Mesothelial cell of epicardium (in vitro differentiated cells): ENCODE results near the gene ARHGEF7. TPM values are rescaled to one million over a fixed set of nuclear protein-coding genes. Genes with fewer than 3 reads are reported as not detected.

Experiments used
- DNase-seq, 2 experiments: peaks; one replicate each; pipeline ENCODE4 v3.0.0; 2021; ENCODE audit warnings: low spot score in 2 of 2; ENCODE audit not compliant: unreplicated experiment in 2 of 2
- H3K27ac Mint-ChIP-seq: 2 replicates; pipeline ENCODE4 v1.8.0; 2021; ENCODE audit warnings: mixed read lengths
- H3K27me3 Mint-ChIP-seq: 2 replicates; pipeline ENCODE4 v1.8.0; 2021; ENCODE audit warnings: low read depth, mixed read lengths
- H3K36me3 Mint-ChIP-seq: 2 replicates; pipeline ENCODE4 v1.8.0; 2021; ENCODE audit warnings: mixed read lengths
- H3K4me1 Mint-ChIP-seq: 2 replicates; pipeline ENCODE4 v1.8.0; 2021; ENCODE audit warnings: mixed read lengths
- H3K4me3 Mint-ChIP-seq: 2 replicates; pipeline ENCODE4 v1.8.0; 2021; ENCODE audit warnings: mild to moderate bottlenecking, moderate library complexity, mixed read lengths
- H3K9me3 Mint-ChIP-seq: 2 replicates; pipeline ENCODE4 v1.8.0; 2021; ENCODE audit warnings: mixed read lengths
- total RNA-seq: library from RNA; stranded (reverse); gene quantifications from 3 replicates; pipeline ENCODE4 v1.2.1, GENCODE V29; 2021
- TF ChIP-seq, protein P1 (sequence below): fragments of 200-600 bp; sonication (generic); IDR thresholded peaks from one replicate; pipeline ENCODE4 v1.5.0; 2021; ENCODE audit warnings: antibody characterized with exemption; ENCODE audit not compliant: unreplicated experiment

ARHGEF7 gene
- total RNA-seq, 1 donor from 2014 or later = 95.9 TPM

DNA sequence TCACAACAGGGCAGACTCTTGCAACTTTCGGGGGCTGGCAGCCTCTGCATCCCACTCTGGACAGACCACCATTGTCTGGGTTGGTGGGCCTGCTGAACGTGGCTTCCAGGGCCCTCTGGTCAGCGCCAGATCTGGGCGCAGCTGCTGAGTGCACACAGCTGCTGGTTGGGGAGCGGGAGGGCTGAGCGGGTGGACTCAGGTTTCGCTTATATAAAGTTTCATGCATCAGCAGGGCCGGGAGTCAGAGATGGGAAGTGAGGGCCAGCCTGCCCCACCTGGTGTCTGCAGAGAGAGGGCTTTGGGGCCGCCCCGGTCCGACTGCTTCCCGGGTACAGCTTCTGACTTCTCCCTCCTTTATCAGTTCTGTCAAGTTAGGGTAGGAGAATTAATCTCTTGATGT, 6.9 kb downstream of the ARHGEF7 start:
- TF ChIP-seq, protein P1, sequence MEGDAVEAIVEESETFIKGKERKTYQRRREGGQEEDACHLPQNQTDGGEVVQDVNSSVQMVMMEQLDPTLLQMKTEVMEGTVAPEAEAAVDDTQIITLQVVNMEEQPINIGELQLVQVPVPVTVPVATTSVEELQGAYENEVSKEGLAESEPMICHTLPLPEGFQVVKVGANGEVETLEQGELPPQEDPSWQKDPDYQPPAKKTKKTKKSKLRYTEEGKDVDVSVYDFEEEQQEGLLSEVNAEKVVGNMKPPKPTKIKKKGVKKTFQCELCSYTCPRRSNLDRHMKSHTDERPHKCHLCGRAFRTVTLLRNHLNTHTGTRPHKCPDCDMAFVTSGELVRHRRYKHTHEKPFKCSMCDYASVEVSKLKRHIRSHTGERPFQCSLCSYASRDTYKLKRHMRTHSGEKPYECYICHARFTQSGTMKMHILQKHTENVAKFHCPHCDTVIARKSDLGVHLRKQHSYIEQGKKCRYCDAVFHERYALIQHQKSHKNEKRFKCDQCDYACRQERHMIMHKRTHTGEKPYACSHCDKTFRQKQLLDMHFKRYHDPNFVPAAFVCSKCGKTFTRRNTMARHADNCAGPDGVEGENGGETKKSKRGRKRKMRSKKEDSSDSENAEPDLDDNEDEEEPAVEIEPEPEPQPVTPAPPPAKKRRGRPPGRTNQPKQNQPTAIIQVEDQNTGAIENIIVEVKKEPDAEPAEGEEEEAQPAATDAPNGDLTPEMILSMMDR = no peak
- DNase-seq = no peak
- no peak overlapping the region for H3K4me3 Mint-ChIP-seq
- no peaks in the 10 kb centered on the region for H3K36me3 Mint-ChIP-seq
- peaks cover 54% of the 10 kb centered on the region for H3K27me3 Mint-ChIP-seq
- H3K9me3 Mint-ChIP-seq = no peaks in the 10 kb centered on the region
- no peak overlapping the region for H3K27ac Mint-ChIP-seq
- H3K4me1 Mint-ChIP-seq = peaks cover 8% of the 10 kb centered on the region

DNA sequence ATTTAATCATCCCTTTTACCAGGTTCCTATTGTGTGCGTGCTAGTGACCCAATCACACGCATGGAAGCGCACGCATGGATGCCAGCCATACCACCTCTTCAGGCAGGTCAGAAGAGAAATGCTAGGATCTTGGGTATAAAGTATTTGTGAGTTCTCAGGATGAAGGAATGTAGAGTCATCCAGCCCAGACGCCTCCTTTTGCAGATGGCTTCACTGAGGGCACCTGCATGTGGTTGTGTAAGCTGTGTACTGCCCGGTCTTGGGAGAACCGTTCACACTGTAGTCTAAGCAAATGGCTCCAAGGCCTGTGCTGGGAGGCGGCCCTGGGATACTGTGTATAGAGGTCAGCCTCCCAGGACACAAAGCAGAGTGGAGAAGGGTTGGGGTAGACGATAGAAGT, 7.5 kb downstream of the ARHGEF7 start:
- H3K4me3 Mint-ChIP-seq = no peak overlapping the region
- peaks cover 5% of the 10 kb centered on the region for H3K4me1 Mint-ChIP-seq
- H3K27me3 Mint-ChIP-seq = peaks cover 49% of the 10 kb centered on the region

DNA sequence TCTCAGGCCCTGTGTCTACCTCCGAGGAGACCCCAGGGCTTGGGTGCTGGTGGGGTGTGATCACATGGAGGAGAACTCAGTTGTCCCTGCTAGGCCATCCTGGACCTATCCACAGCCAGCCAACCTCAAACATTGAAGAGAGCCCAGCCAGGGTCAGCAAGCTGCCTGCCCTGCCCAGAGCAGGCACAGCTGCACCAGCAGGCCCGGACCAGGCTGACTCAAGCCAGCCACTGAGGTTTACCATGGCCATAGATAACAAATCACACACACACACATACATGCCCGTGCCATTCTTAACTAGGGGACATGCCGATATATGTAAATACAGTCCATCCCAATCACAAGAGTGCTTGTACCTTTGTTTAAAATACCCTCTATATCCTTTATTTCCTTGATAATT, 8.1 kb downstream of the ARHGEF7 start:
- Mint-ChIP-seq H3K36me3 (no peaks in the 10 kb centered on the region), H3K4me3 (no peak overlapping the region), H3K4me1 (peaks cover under 1% of the 10 kb centered on the region), H3K27me3 (peaks cover 49% of the 10 kb centered on the region), H3K27ac (no peak overlapping the region), H3K9me3 (no peaks in the 10 kb centered on the region)
- TF ChIP-seq, protein P1 = no peak
- no peak for DNase-seq

More for the DNA sequence above, 7.5 kb downstream of the ARHGEF7 start:
- TF ChIP-seq, protein P1 = no peak
- no peak for DNase-seq
- Mint-ChIP-seq H3K9me3 (no peaks in the 10 kb centered on the region), H3K36me3 (no peaks in the 10 kb centered on the region), H3K27ac (no peak overlapping the region)

DNA sequence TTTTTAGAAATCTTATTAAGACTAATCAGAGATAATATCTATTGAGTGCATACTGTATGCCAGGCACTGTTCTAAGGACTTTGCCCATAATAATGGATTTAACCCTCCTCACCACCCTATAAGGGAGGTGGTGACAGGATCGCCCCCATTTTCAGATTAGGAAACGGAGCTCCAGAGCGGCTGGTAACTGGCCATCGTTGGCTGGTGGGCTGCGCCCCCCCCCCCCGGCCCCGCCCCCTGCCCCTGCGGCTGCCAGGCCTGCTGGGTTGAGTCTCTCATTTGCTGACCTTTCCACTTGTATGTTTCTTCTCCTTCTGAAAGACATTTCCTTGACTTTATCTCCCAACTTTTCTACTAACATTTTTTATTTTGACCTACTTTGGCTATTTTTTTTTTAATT, 8.5 kb downstream of the ARHGEF7 start:
- Mint-ChIP-seq H3K27ac (no peak overlapping the region), H3K4me3 (no peak overlapping the region), H3K36me3 (no peaks in the 10 kb centered on the region), H3K9me3 (no peaks in the 10 kb centered on the region), H3K27me3 (peaks cover 49% of the 10 kb centered on the region), H3K4me1 (no peaks in the 10 kb centered on the region)
- no peak for DNase-seq
- TF ChIP-seq, protein P1 = no peak

DNA sequence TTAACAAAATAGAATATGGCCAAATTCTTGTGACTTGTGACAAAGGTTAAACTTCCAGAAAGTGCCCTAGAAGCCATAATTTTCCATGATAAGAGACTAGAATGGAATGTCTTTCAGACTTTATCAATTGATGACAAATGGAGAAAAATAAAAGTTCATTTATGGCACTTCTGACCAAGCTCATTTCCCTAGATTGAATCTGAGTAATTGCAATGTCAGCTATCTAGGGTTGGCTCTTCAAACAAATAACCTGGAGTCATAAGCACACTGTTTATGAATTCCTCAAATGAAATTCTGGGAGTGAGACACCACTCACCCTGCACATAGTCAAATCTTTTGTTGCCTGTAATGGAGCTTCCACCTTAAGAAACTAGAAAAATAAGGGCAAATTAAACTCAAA, 11.4 kb downstream of the ARHGEF7 start:
- TF ChIP-seq, protein P1 = no peak
- Mint-ChIP-seq H3K27ac (no peak overlapping the region), H3K4me1 (peaks cover 16% of the 10 kb centered on the region), H3K4me3 (no peak overlapping the region), H3K36me3 (no peaks in the 10 kb centered on the region), H3K27me3 (peaks cover 30% of the 10 kb centered on the region), H3K9me3 (no peaks in the 10 kb centered on the region)
- no peak for DNase-seq
